IMR-90 (cell line): Measurements from ENCODE around the gene ANP32A.

Source experiments
- BHLHE40 ChIP-seq: fragments of 150-350 bp; IDR thresholded peaks from 2 replicates; pipeline ENCODE4 v1.6.1; 2016; ENCODE audit warnings: mild to moderate bottlenecking, low read depth, low read length
- CEBPB ChIP-seq: IDR thresholded peaks from 2 replicates; pipeline ENCODE4 v1.6.1; 2012; ENCODE audit warnings: low read depth, low read length, improper control_type of control experiment
- CHD1 ChIP-seq: IDR thresholded peaks from 2 replicates; pipeline ENCODE4 v1.6.1; 2012; ENCODE audit warnings: low read depth, low read length, improper control_type of control experiment
- CTCF ChIP-seq: conservative IDR thresholded peaks from 2 replicates; pipeline ENCODE4 v1.5.1; 2012; ENCODE audit warnings: mild to moderate bottlenecking, low read depth, low read length, improper control_type of control experiment
- FOS ChIP-seq: fragments of 150-350 bp; IDR thresholded peaks from 2 replicates; pipeline ENCODE4 v1.6.1; 2016; ENCODE audit warnings: low read depth, low read length
- MAZ ChIP-seq: IDR thresholded peaks from 2 replicates; pipeline ENCODE4 v1.6.1; 2012; ENCODE audit warnings: low read depth, mild to moderate bottlenecking, low read length, improper control_type of control experiment, moderate library complexity, borderline replicate concordance
- NFE2L2 ChIP-seq: fragments of 150-350 bp; IDR thresholded peaks from 2 replicates; pipeline ENCODE4 v1.6.1; 2016; ENCODE audit warnings: low read depth, mild to moderate bottlenecking, low read length
- POLR2A ChIP-seq: IDR thresholded peaks from 2 replicates; pipeline ENCODE4 v1.6.1; 2012; ENCODE audit warnings: mild to moderate bottlenecking, low read depth, low read length
- RAD21 ChIP-seq: IDR thresholded peaks from 2 replicates; pipeline ENCODE4 v1.6.1; 2012; ENCODE audit warnings: low read length, improper control_type of control experiment
- RFX5 ChIP-seq: IDR thresholded peaks from 2 replicates; pipeline ENCODE4 v1.8.0; 2012; ENCODE audit warnings: low read depth, mild to moderate bottlenecking, low read length, moderate library complexity
- USF2 ChIP-seq: fragments of 150-350 bp; IDR thresholded peaks from 2 replicates; pipeline ENCODE4 v1.6.1; 2017; ENCODE audit warnings: mild to moderate bottlenecking, antibody characterized with exemption, low read length, low read depth

- TF ChIP-seq FOS (no peak), CTCF (no peak), MAZ (no peak), RAD21 (no peak), POLR2A (no peak), CEBPB (no peak), NFE2L2 (no peak), BHLHE40 (no peak), USF2 (no peak), RFX5 (no peak), CHD1 (no peak)
Observed at GRCh38 chr15:68732451-68732850, 88.2 kb downstream of the ANP32A start.
